HEK293 (cell line): ENCODE results near the gene FOXB1.

Source experiments
- CTCF ChIA-PET: fragments of 350-600 bp; formaldehyde crosslinking; extraction: SDS; loops from one replicate; lab custom pipeline; 2021; ENCODE audit warnings: antibody characterized with exemption; lab: Yijun Ruan, JAX
- POLR2A ChIA-PET: fragments of 300-600 bp; formaldehyde crosslinking; extraction: SDS; loops from one replicate; lab custom pipeline; 2020; ENCODE audit warnings: antibody characterized with exemption, inconsistent platforms; lab: Yijun Ruan, JAX
- H3K27ac ChIP-seq: fragments of 200-500 bp; sonication (Bioruptor generic); 2 replicates; pipeline ENCODE4 v1.5.1; 2014; ENCODE audit warnings: low read depth, low read length, control low read depth, inconsistent platforms; ENCODE audit errors: extremely low read depth
- H3K36me3 ChIP-seq, 2 experiments: fragments of 200-500 bp in 1 of 2; sonication (Bioruptor generic) in 1 of 2; 1 replicate in 1 of 2; 2 replicates in 1 of 2; pipeline ENCODE4 v1.5.1; 2014 to 2017; ENCODE audit warnings: inconsistent platforms in 2 of 2, low read length in 2 of 2; ENCODE audit not compliant: control insufficient read depth in 2 of 2, insufficient read depth in 1 of 2
- H3K4me1 ChIP-seq: fragments of 200-500 bp; sonication (Bioruptor generic); 2 replicates; pipeline ENCODE4 v1.5.1; 2014; ENCODE audit warnings: mild to moderate bottlenecking, low read length, inconsistent platforms; ENCODE audit not compliant: control insufficient read depth, insufficient read depth
- H3K4me3 ChIP-seq: 2 replicates; pipeline ENCODE4 v1.5.1; 2011; ENCODE audit warnings: low read depth, mild to moderate bottlenecking, control low read depth, low read length, moderate library complexity
- H3K9me3 ChIP-seq: fragments of 200-500 bp; sonication (Bioruptor generic); 2 replicates; pipeline ENCODE4 v1.5.1; 2014; ENCODE audit warnings: low read depth, low read length, inconsistent platforms; ENCODE audit not compliant: control insufficient read depth, insufficient read depth
- BCL11A ChIP-seq: fragments of 450-650 bp; formaldehyde crosslinking; IDR thresholded peaks from 2 replicates; pipeline ENCODE4 v1.5.1; 2016; ENCODE audit warnings: low read depth, missing biosample characterization, missing genetic modification characterization
- EGR2 ChIP-seq: fragments of 450-650 bp; formaldehyde crosslinking; IDR thresholded peaks from 2 replicates; pipeline ENCODE4 v1.5.1; 2016; ENCODE audit warnings: low read depth, missing biosample characterization, missing genetic modification characterization
- FEZF1 ChIP-seq: fragments of 450-650 bp; formaldehyde crosslinking; IDR thresholded peaks from 2 replicates; pipeline ENCODE4 v1.5.1; 2016; ENCODE audit warnings: missing biosample characterization, missing genetic modification characterization
- GFI1B ChIP-seq: fragments of 450-650 bp; formaldehyde crosslinking; IDR thresholded peaks from 2 replicates; pipeline ENCODE4 v1.5.1; 2016; ENCODE audit warnings: missing biosample characterization, missing genetic modification characterization
- KLF16 ChIP-seq: fragments of 450-650 bp; formaldehyde crosslinking; IDR thresholded peaks from 2 replicates; pipeline ENCODE4 v1.5.1; 2017; ENCODE audit warnings: missing biosample characterization, missing genetic modification characterization
- SP3 ChIP-seq: fragments of 450-650 bp; formaldehyde crosslinking; IDR thresholded peaks from 2 replicates; pipeline ENCODE4 v1.5.1; 2016; ENCODE audit warnings: missing biosample characterization, missing genetic modification characterization
- WT1 ChIP-seq: fragments of 450-650 bp; formaldehyde crosslinking; IDR thresholded peaks from 2 replicates; pipeline ENCODE4 v1.5.1; 2016; ENCODE audit warnings: missing biosample characterization, missing genetic modification characterization
- ZBTB1 ChIP-seq: fragments of 450-650 bp; formaldehyde crosslinking; IDR thresholded peaks from 2 replicates; pipeline ENCODE4 v1.5.1; 2016; ENCODE audit warnings: missing biosample characterization, missing genetic modification characterization
- ZBTB20 ChIP-seq: fragments of 450-650 bp; formaldehyde crosslinking; IDR thresholded peaks from 2 replicates; pipeline ENCODE4 v1.5.1; 2016; ENCODE audit warnings: missing biosample characterization, missing genetic modification characterization
- ZBTB26 ChIP-seq: fragments of 450-650 bp; formaldehyde crosslinking; optimal IDR thresholded peaks from 2 replicates; pipeline ENCODE3; 2016; ENCODE audit warnings: missing biosample characterization, mild to moderate bottlenecking, missing genetic modification characterization
- ZFP41 ChIP-seq: fragments of 450-650 bp; formaldehyde crosslinking; IDR thresholded peaks from 2 replicates; pipeline ENCODE4 v1.5.1; 2016; ENCODE audit warnings: missing biosample characterization, missing genetic modification characterization, borderline replicate concordance
- ZNF112 ChIP-seq: fragments of 450-650 bp; formaldehyde crosslinking; IDR thresholded peaks from 2 replicates; pipeline ENCODE4 v1.5.0; 2017; ENCODE audit warnings: missing biosample characterization, missing genetic modification characterization
- ZNF211 ChIP-seq: fragments of 450-650 bp; formaldehyde crosslinking; IDR thresholded peaks from 2 replicates; pipeline ENCODE4 v1.5.1; 2016; ENCODE audit warnings: low read depth, missing biosample characterization, missing genetic modification characterization
- ZNF274 ChIP-seq, 2 experiments: fragments of 200-500 bp in 1 of 2; fragments of 450-650 bp in 1 of 2; sonication (Bioruptor generic) in 1 of 2; formaldehyde crosslinking in 1 of 2; IDR thresholded peaks; 2 replicates each; pipeline versions ENCODE4 v1.5.1 to v1.6.1; 2014 to 2016; ENCODE audit warnings: borderline replicate concordance in 1 of 2, inconsistent platforms in 1 of 2, low read length in 1 of 2, missing biosample characterization in 1 of 2, missing genetic modification characterization in 1 of 2
- ZNF37A ChIP-seq: fragments of 450-650 bp; IDR thresholded peaks from 2 replicates; pipeline ENCODE4 v1.5.1; 2018; ENCODE audit warnings: missing biosample characterization, missing genetic modification characterization
- ZNF544 ChIP-seq: fragments of 450-650 bp; formaldehyde crosslinking; IDR thresholded peaks from 2 replicates; pipeline ENCODE4 v1.5.0; 2017; ENCODE audit warnings: missing biosample characterization, missing genetic modification characterization
- ZNF629 ChIP-seq: fragments of 450-650 bp; formaldehyde crosslinking; IDR thresholded peaks from 2 replicates; pipeline ENCODE4 v1.5.1; 2017; ENCODE audit warnings: missing biosample characterization, missing genetic modification characterization
- ZNF701 ChIP-seq: fragments of 450-650 bp; formaldehyde crosslinking; IDR thresholded peaks from 2 replicates; pipeline ENCODE4 v1.5.1; 2016; ENCODE audit warnings: missing biosample characterization, missing genetic modification characterization
- ZNF747 ChIP-seq: fragments of 450-650 bp; formaldehyde crosslinking; IDR thresholded peaks from 2 replicates; pipeline ENCODE4 v1.5.1; 2016; ENCODE audit warnings: missing biosample characterization, missing genetic modification characterization
- ZNF837 ChIP-seq: fragments of 450-650 bp; formaldehyde crosslinking; IDR thresholded peaks from 2 replicates; pipeline ENCODE4 v1.5.1; 2016; ENCODE audit warnings: missing biosample characterization, missing genetic modification characterization
- TF ChIP-seq, protein P1 (sequence below): fragments of 450-650 bp; formaldehyde crosslinking; IDR thresholded peaks from 2 replicates; pipeline ENCODE4 v1.5.1; 2017; ENCODE audit warnings: missing biosample characterization, mild to moderate bottlenecking, missing genetic modification characterization, moderate library complexity
- TF ChIP-seq, protein P2 (sequence below): fragments of 450-650 bp; formaldehyde crosslinking; IDR thresholded peaks from 2 replicates; pipeline ENCODE4 v1.5.1; 2016; ENCODE audit warnings: missing biosample characterization, missing genetic modification characterization

Gene FOXB1

DNA sequence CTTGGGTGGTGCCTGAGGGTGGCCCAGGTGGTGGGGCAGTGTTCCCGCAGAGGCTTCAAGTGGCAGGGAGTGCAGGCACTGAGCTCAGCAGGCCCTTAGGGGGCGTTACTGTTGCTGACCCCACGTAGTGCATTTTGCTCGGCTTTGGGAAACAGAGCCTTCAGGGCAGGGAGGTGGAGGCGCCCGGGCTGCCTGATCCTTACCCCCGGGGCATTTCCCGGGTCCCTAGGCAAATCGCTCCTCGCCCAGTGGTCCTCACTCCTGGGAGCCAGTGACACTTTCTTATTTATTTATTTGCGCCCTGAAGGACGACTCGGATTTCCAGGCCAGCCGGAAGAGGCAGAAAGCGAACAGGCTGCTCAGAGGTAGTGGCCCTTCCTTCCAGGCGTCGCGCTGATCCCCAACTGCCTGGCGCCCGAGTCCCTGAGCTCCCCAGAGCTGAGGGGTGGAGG is 10.1 kb upstream of the FOXB1 start (continued):
- no peak for TF ChIP-seq ZNF274 (IDR thresholded peaks at IDR 0.05; ENCODE audit: low read length)
- no peak for TF ChIP-seq ZNF274 (tag by site-specific recombination; IDR thresholded peaks at IDR 0.05; ENCODE audit: borderline replicate concordance)
- TF ChIP-seq, protein P1, sequence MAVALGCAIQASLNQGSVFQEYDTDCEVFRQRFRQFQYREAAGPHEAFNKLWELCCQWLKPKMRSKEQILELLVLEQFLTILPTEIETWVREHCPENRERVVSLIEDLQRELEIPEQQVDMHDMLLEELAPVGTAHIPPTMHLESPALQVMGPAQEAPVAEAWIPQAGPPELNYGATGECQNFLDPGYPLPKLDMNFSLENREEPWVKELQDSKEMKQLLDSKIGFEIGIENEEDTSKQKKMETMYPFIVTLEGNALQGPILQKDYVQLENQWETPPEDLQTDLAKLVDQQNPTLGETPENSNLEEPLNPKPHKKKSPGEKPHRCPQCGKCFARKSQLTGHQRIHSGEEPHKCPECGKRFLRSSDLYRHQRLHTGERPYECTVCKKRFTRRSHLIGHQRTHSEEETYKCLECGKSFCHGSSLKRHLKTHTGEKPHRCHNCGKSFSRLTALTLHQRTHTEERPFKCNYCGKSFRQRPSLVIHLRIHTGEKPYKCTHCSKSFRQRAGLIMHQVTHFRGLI (tag by site-specific recombination), result no peak
- TF ChIP-seq ZNF837 (tag by site-specific recombination), result no peak
- no peak for TF ChIP-seq ZNF747
- TF ChIP-seq WT1 (tag by site-specific recombination), result no peak
- no peak for TF ChIP-seq ZNF37A (tag by site-specific recombination)
- TF ChIP-seq ZBTB20 (tag by site-specific recombination), result no peak
- no peak for TF ChIP-seq ZNF629 (tag by site-specific recombination)

- no peaks in the 10 kb centered on the region for H3K36me3 ChIP-seq
- ChIA-PET CTCF (interaction anchor here (1.0 kb wide), 1 partner anchor 77 kb away, joined by 3 read pairs; no protein-coding TSS in a partner anchor), POLR2A (interaction anchor here (1.6 kb wide), 1 partner anchor 10 kb away, joined by 6 read pairs; the partner anchor contains the start of gene FOXB1)
- no peaks in the 10 kb centered on the region for H3K9me3 ChIP-seq
- TF ChIP-seq FEZF1 (tag by site-specific recombination), result no peak
- no peak for TF ChIP-seq GFI1B
- no peak for TF ChIP-seq ZNF544 (tag by site-specific recombination)
- no peak for TF ChIP-seq ZNF112 (tag by site-specific recombination)
- no peak for TF ChIP-seq ZBTB1 (tag by site-specific recombination)
- TF ChIP-seq ZFP41 (tag by site-specific recombination), result no peak
- TF ChIP-seq BCL11A, result no peak
- no peak for TF ChIP-seq ZNF211
- TF ChIP-seq EGR2 (tag by site-specific recombination), result no peak
- no peak for TF ChIP-seq ZNF629 (tag by site-specific recombination)
- no peak for TF ChIP-seq ZBTB26 (tag by site-specific recombination)
- H3K27ac ChIP-seq, result no peak overlapping the region
- H3K4me3 ChIP-seq, result no peak overlapping the region
- H3K4me1 ChIP-seq, result peaks cover 20% of the 10 kb centered on the region
Measured at GRCh38 chr15:59994526-59994887, 9.6 kb upstream of the FOXB1 start.

DNA sequence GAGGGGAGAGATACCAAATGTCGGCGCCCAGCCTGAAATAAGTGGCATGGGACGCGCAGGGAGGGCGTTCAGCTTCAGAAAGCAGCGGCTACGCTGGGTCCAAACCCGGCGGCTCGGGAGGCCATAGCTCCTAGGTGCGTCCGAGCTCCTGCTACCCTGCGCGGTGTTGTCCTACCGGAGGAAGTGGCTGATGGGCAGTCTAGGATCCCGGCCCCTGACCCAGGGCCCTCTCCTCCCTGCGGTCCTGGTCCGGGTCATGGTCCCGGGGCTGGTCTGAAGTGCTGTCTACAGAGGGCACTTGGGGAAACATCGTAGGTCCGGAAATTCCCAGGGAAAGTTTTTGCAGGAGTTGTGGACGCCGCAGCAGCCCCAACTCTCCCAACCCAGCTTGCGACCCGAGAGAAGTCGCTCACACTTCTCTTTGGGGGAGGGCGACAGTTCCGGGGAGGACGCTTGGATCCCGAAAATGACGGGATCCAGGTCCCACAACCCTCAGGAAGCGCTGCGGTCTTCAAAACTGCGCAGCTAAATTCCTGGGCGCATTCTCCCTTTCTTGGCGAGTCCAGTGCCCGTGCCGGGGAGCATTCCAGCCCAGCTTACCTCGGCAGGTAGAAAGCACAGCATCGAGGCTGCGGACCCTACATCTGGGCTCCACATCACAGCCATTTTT is 9.1 kb upstream of the FOXB1 start:
- no peak overlapping the region for H3K4me3 ChIP-seq
- ChIA-PET CTCF (interaction anchor here (0.6 to 0.7 kb wide), 2 partner anchors 120 to 254 kb away, joined by 4 read pairs; no protein-coding TSS in a partner anchor), POLR2A (interaction anchor here (1.6 kb wide), 1 partner anchor 9 kb away, joined by 6 read pairs; the partner anchor contains the start of gene FOXB1)
- no peak overlapping the region for H3K27ac ChIP-seq
- H3K4me1 ChIP-seq, result peaks cover 23% of the 10 kb centered on the region
- no peaks in the 10 kb centered on the region for H3K36me3 ChIP-seq
- no peaks in the 10 kb centered on the region for H3K9me3 ChIP-seq
- TF ChIP-seq SP3 (no peak), FEZF1 (tag by site-specific recombination) (no peak), KLF16 (tag by site-specific recombination) (no peak), ZNF701 (tag by site-specific recombination) (no peak)
- TF ChIP-seq, protein P2, sequence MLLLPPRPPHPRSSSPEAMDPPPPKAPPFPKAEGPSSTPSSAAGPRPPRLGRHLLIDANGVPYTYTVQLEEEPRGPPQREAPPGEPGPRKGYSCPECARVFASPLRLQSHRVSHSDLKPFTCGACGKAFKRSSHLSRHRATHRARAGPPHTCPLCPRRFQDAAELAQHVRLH (tag by site-specific recombination), result no peak
